Measurements from ENCODE around the gene PDP2.

PDP2 gene

DNA sequence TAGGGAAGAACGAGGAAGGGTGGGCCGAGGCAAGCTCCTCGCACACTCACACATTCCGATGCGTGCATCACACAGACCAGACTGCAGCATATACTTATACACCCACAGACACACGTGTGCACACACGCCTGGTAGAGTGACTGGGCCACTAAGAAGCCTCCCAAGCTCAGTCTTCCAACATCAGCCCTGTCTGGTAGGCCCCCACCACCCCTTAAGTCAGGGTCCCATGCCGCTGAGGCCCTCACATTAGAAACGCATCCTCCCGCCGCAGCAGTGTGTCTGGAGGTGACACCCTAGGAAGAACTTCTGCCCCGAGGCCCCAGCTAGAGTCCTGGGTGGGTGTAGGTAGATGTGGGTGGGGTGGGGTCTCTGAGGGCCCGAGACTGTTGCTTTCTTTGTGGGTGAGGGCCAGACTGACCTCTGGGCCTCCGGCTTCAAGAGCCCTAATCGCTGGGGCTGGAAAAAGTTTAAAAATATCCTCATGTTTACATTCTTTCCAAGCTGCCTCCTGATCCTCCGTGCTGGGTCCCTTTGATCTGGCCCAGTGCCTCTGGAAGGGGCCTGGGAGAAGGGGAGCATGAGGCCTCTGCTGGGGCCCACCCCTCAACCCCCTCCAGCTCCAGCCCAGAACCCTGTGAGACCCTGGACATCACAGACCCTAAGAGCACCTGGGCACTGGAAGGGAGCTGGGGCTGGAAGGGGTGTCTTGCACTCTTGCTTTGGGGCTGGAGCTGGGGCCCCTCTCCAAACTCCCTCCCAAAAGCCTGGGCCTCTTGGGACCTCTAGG, 24.7 kb downstream of the PDP2 start:
- DNase-seq, result no peak

- DNase-seq, result peak; percentile 35
Measured at GRCh38 chr16:66905633-66906539, 25.6 kb downstream of the PDP2 start.

DNA sequence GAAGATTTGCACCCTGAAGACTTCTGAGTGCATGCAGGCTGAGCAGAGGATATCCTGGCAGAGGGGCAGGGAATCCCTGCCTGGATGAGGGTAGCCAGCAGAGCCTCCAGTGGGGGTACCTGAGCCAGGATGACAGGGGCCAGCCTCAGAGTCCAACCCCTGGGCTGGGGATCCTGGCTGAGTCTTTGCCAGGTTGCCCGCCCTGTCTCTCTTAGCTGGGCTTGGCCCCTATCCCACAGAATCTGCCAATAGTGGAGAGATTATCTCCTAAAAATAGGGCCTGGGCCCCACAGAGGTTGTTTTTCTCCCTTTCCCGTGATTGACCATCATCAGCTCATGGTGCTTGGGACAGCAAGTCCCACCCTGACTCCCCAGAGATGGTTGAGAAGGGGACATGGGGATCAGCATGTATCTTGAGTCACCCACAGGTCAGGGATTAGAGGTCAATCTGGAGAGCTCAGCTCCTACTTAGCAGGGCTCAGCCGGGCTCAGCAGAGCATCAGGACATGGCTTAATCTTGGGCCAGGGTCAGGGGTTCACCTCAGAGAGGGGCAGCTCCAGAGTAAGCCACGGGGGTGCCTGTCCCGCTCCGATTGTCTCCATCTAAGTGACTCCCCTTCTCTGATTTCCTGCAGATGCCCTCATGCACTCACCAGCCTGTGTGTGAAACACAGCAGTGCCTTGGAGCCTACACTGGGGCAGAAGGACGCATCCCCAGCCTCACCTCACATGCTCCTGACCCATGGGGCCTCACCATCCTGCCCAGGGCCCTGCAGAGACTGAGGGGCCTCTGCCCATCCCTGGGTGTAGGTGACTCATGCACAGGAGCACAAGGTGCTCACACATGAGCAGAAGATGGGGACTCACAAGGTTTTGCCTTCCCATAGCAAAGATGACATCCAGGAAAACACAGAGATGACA, 26.9 kb downstream of the PDP2 start:
- DNase-seq, result no peak

GRCh38 chr16:66908116-66908515, 27.8 kb downstream of the PDP2 start:
- DNase-seq, result no peak

DNA sequence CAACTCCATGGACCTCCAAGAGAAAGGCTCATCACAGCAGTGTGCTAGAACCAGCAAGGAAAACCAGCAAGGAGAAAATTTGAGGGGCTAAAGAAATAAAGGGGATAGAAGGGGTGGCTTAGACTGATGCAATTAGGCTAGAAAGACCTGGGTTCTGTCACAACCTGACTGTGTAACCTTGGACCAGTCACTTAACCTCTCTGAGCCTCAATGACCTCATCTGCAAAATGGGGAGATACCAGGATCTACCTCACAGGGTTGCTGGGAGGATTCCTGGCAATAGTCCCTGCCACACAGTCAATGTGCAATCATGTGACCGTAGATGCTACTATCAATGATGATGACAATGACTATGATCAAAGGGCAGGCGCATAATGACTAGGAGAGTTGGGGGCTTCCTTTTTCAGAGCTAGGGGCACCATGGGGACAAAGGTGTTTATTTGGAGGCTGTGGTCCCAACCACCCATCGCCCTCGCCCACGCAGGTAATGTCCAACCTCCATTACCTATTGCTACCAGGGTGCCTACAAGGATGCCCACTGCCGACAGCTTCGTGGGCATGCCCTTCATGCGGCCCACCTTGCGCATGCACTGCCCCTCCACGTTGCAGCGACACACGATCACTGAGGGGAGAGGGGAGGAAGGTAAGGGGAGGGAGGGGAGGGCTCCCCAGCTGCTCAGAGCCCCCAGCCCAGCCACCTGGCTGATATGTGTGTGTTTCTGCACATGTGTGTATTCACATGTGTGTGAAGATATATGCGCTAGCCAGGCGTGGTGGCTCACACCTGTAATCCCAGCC, 28.6 kb downstream of the PDP2 start:
- DNase-seq, result no peak

DNA sequence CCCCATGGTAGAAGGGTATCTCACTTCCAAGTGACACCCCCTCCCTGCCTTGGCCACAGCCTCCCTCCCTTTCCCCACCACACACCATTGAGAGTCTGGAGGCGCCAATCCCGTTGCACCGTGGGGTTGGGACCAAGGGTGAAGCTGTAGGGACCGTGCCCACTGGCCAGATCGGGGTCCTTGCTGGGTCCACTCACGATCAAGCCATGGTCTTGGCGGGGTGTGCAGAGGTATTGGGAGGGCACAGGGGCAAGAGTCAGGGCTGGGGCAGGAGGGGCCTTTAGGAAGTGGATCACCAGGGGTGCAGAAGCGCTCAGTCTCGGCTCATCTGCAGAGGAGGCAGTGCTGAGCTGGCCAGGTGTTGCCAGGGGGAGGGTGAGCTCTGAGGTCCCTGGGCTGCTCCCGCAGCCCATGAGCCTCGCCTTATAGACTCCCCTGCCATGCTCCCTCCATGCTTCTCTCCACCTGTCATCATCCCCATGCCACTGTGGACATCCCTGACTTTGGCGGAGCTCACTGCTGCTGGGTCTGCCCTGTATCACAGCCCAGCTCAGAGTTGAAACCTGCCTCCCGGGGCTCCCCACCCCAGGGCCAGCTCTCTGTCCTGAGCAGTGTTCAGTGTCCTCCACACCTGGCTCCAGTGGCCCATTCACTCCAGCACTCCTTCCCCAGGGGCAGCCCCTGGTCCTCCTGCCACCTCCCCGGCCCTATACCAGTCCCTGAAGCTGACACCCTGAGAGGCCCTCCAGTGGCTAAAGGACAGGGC, 30.0 kb downstream of the PDP2 start:
- no peak for DNase-seq

GRCh38 chr16:66911112-66911511, 30.8 kb downstream of the PDP2 start:
- no peak for DNase-seq

DNA sequence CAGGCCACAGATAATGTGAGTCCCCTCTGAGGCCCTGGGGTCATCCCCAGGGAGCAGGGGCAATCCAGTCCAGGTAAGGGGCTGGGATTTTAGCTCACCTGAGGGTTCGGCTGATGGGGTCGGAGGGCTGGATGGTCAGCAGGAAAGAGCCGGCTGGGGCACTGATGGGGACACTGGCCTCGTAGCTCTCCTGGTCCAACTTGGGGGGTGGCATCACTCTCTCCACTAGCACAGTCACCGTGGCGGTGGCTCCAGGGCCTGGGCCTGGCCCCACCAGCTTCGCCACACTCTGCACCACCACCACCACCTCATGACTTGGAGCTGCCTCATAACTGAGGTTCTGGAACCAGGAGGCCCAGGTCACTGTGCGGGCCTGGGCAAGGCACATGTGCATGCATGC, 31.5 kb downstream of the PDP2 start:
- DNase-seq, result no peak

DNA sequence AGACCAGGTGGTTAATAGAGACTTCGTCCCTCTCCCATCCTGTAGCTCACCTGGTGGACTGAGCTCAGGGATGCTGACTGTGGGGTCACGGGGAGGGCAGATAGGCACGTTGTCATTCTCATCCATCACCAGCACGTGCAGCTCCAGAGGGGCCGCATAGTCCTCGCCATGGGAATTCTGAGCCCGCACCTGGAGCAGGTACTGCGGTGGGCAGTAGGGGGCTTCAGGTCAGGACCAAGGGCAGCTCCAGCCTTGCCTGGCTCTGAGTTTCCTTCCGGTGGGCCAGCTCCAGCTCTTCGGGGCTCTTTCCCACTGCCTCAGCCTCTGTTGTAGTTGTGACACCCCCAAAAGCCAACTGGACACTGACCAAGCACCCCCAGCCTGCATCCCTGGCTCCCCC, 32.8 kb downstream of the PDP2 start:
- no peak for DNase-seq

DNA sequence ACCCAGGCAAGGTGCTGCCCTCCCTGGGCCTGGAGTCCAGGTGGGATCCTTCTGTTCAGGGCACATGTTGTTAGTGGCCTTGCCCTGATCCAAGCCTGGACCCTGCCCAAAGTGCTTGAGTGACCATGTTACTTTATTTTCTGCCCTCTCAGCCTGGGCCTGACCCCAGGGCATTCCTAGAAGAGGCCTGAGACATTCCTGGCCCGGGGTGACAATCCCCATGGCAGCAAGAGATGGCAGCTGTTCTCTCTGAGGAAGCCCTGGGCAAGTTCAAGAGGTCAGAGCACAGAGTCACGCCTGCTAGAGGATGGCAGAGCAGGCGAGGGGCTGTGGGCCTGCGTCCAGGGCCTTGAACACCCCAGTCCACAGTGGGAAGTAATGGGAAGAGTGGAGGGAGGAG, 33.4 kb downstream of the PDP2 start:
- DNase-seq, result no peak

DNA sequence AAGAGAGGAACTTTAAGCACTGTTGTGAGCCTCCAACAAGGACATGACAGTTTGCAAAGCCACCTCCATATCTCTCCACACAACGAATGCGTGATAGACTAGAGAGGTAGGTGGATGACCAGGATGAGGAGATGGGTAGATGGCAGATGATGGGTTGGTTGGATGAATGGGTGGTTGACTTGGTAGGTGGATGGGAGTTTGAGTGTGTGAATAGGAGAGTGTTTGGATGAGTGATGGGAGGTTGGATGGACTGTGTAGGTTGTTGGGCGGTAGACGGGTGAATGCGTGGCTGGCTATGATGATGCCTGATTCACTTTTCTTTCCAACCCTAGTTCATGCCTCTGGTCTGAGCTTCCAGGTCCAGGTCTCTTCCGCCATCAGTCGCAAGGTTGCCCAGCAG, 34.2 kb downstream of the PDP2 start:
- DNase-seq, result no peak

DNA sequence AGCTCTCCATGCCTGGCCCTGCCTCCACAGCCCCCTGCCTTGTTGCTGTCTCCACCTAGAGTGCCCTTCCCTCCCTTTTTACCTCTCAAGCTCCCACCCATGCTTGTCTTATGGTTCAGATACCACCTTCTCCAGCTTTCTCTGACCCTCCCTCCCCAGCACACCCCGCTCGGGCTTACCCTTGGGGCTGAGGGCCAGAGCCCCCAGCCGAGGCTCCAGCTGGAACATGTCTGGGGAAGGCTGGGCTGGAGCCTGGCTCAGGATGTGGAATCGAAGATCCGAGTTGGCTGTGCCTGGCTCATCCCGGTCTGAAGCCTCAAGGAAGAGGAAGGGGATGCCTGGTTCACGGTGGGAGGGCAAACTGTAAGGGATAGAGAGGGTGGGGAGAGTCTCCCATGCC, 34.7 kb downstream of the PDP2 start:
- no peak for DNase-seq

DNA sequence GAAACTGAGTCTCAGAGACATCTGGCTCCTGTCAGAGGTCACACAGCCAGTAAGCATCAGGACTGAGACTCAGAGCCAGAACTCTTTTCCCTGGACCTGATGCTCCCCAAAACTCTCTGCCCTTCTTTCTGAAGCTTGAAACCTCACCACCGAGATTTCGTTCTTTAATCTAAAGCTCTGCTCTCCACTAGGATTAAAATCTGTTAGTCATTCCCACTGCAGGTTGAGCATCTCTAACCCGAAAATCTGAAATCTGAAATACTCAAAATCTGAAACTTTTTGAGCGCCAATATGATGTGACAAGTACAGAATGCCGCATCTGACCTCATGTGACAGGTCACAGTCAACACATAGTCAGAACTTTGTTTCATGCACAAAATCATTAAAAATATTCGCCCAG, 36.2 kb downstream of the PDP2 start:
- DNase-seq, result no peak

- DNase-seq, result no peak
Measured at GRCh38 chr16:66917741-66918140, 37.4 kb downstream of the PDP2 start.

DNA sequence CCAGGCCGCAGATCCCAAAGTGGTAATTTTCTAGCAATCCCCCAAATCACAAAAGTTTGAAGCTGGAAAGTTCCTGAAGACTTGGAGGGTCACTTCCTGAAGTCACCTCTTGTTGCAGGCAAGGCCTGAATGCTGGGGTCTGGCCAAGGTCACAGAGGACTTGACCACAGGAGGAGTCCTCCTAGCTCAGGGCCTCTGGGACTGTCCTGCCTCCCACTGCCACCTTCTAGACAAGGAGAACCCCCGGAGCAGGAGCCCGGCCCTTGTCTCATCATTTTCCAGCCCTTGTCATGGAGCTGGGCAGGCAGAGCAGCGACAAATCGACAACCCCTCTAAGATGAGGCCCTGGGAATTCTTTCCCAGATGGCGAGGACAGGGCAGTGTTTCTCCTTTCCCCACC, 38.0 kb downstream of the PDP2 start:
- no peak for DNase-seq

DNA sequence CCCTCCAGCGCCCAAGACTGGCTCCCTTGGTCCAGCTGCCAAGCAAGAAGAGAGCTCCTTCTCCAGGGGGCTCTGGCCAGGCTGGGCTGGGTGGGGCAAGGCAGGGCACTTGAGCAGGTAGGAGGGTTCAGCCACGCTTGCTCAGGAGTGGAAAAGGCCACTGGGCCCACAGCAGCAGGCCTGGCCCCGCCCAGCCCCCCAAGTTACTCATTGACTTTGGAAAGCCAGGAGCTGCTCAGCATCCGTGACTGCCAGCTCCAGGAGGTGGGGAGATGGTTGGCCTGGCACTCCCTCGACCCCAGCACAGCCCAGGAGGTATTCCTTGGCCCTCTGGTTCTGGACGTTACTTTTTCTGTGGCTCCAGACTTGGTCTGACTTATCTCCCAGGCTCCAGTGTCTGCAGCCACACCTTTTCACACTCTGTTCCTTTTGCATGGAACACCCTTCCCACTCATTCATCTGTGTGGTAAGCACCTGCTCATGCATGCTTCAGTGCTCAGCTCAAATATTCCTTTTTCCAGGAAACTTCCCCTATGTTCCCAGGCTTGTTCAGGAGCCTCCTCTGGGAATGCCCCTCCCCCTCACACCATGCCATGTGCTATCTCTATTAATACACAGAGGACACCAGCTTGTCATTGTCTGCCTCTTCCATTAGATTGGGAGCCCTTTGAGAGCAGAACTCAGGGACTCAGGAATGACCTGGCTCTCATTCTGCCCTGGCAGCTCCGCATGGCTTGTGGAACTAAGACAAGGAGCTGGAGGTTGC, 38.7 kb downstream of the PDP2 start, which contains the start of gene CDH16:
Gene CDH16, minus strand, starts transcription at position 83 of the 766 bp plus-strand sequence. CDS start 820 bp downstream, outside the sequence.
- DNase-seq, result no peak

DNA sequence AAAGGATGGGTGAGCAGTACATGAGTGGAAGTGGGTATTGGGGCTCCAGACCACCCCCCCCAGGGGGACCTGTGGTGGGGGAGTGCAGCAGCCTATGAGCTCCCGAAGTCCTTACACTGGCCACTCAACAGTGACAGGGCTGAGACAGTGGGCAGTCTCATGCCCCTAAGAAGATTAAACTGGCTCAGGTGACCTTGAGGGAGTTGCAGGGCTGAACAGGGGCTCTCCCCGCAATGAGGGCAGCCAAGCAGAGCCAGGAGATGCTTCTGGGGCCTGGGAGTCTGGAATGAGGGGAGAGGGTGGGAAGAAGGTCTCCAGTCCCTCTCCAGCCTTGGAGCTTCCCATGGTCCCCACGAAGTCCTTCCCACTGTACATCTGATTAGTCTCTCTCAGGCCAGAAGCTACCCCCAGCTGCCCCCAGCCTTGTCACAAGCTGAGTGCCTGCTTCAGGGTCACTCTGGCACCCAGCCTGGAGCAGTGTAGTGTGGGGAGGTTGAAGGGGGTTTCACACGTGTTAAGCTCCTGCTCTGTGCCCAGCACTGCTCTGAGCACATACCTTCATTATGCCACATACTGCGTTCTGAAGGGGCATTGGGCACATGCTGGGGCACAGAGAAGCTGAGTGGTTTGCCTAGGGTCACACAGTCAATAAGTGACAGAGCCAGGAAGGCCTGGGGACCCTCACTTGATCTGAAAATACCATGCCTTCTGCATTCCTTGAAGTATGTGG, 39.4 kb downstream of the PDP2 start:
- DNase-seq, result no peak

GRCh38 chr16:66920299-66920590, 39.9 kb downstream of the PDP2 start:
- no peak for DNase-seq

DNA sequence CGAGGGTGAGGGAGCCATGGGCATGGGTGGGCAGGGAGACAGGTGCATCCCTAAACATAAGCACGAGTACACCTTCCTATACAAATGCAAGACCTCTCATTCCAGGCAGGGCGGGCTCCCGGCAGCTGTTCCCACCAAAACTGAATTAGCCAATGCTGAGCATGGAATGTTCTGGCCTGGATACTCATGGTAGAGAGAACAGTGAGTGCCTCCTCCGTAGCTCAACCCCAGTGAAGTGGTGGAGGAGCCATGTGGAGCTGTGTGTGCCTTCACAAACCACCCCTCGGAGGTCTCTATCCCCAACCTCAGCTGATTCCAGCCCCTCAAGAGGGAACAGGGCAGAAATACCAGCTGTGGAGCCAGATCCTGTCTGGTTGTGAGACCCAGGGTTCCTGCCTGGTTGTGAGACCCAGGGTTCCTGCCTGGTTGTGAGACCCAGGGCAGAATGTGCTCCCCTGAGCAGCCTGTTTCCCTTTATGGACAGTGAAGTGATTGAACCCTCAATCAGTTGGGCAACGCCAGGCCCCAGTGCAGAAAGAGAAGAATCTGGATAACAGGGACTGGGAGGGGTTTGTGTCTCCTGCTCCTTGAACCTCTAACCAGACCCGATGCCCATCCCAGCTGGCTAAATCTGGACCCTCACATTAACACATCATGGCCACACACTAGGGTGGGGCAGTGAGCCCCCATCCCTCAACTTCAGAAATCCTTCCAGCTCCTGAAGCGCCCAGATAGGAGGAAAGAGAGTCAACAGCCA, 40.8 kb downstream of the PDP2 start:
- DNase-seq, result no peak
